Measurements from ENCODE around the gene SAP30L. TPM values are rescaled to one million over a fixed set of nuclear protein-coding genes. Genes with fewer than 3 reads are reported as not detected.

SAP30L gene
- total and polyA plus RNA-seq, 4 donors: 6.3 to 11.1 (median 8.6) TPM

GRCh38 chr5:154487541-154487940, 41.7 kb downstream of the SAP30L start:
- Histone ChIP-seq H3K4me1 (ENCODE audit: control insufficient read depth in 4 of 4, insufficient read depth in 4 of 4, low read length in 3 of 4) (peaks cover 0 to 13% (median 0%) of the 10 kb centered on the region in 4 donors), H3K9ac (ENCODE audit: low read depth in 1 of 2, low read length in 2 of 2) (no peak overlapping the region), H3K4me3 (ENCODE audit: low read depth in 1 of 3, low read length in 3 of 3) (no peak overlapping the region), H3K27ac (ENCODE audit: low read depth in 1 of 2, low read length in 2 of 2) (no peak overlapping the region), H3K9me3 (ENCODE audit: control insufficient read depth in 4 of 4, low read length in 3 of 4) (no peaks in the 10 kb centered on the region), H3K36me3 (ENCODE audit: control insufficient read depth in 4 of 4, insufficient read depth in 3 of 4, low read depth in 1 of 4, low read length in 3 of 4) (no peaks in the 10 kb centered on the region), H3K27me3 (ENCODE audit: control insufficient read depth in 4 of 4, insufficient read depth in 4 of 4, low read length in 3 of 4) (peaks cover 5 to 27% (median 16%) of the 10 kb centered on the region in 4 donors)
- no peak for DNase-seq (ENCODE audit: low spot score)
- WGBS: 33% methylated on average over 2 of the region's 2 CpGs
- TF ChIP-seq CTCF (IDR thresholded peaks at IDR 0.05; ENCODE audit: low read depth, low read length, missing input control): no peak
- TF ChIP-seq YY1 (IDR thresholded peaks at IDR 0.05): no peak
- TF ChIP-seq HNF4A (conservative IDR thresholded peaks at IDR 0.05): no peak
- no peak for TF ChIP-seq HNF4G (IDR thresholded peaks at IDR 0.05)
- no peak for TF ChIP-seq RAD21 (IDR thresholded peaks at IDR 0.05)
- no peak for TF ChIP-seq FOXA2 (IDR thresholded peaks at IDR 0.05)
- TF ChIP-seq FOXA1 (IDR thresholded peaks at IDR 0.05): no peak
- TF ChIP-seq EGR1 (IDR thresholded peaks at IDR 0.05; ENCODE audit: low read depth in 2 of 2): no peak
- no peak for TF ChIP-seq TAF1 (conservative IDR thresholded peaks at IDR 0.05)
- no peak for TF ChIP-seq NR2F2 (IDR thresholded peaks at IDR 0.05)
- TF ChIP-seq, protein P1, sequence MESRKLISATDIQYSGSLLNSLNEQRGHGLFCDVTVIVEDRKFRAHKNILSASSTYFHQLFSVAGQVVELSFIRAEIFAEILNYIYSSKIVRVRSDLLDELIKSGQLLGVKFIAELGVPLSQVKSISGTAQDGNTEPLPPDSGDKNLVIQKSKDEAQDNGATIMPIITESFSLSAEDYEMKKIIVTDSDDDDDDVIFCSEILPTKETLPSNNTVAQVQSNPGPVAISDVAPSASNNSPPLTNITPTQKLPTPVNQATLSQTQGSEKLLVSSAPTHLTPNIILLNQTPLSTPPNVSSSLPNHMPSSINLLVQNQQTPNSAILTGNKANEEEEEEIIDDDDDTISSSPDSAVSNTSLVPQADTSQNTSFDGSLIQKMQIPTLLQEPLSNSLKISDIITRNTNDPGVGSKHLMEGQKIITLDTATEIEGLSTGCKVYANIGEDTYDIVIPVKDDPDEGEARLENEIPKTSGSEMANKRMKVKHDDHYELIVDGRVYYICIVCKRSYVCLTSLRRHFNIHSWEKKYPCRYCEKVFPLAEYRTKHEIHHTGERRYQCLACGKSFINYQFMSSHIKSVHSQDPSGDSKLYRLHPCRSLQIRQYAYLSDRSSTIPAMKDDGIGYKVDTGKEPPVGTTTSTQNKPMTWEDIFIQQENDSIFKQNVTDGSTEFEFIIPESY (IDR thresholded peaks at IDR 0.05): no peak
- no peak for TF ChIP-seq ATF3 (IDR thresholded peaks at IDR 0.05)
- no peak for TF ChIP-seq GABPA (IDR thresholded peaks at IDR 0.05 in 1 of 2, conservative IDR thresholded peaks at IDR 0.05 in 1 of 2)
- no peak for TF ChIP-seq MAX (IDR thresholded peaks at IDR 0.05)
- TF ChIP-seq JUND (IDR thresholded peaks at IDR 0.05): no peak

DNA sequence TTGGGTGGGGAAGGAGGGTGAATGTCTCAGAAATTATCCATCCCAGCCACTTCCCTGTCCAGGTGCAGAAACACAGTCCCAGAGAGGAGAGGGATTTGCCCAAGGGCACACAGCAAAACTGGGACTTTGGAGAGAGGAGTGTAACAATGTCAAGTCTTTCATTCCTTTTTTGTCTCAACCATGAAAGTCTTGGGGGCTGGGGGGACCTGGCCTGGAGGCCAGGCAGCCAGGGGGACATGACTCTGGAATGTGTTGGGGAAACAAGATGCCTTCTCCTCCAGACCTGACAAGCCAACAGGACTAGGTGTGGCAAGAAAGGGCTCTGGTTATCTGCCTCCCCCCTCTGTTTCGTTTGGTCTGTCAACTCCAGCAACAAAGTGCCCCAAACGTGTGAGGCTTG, 46.1 kb downstream of the SAP30L start:
- Histone ChIP-seq H3K4me1 (ENCODE audit: control insufficient read depth in 4 of 4, insufficient read depth in 4 of 4, low read length in 3 of 4) (no peaks in the 10 kb centered on the region), H3K9ac (ENCODE audit: low read depth in 1 of 2, low read length in 2 of 2) (no peak overlapping the region), H3K27ac (ENCODE audit: low read depth in 1 of 2, low read length in 2 of 2) (no peak overlapping the region), H3K9me3 (ENCODE audit: control insufficient read depth in 4 of 4, low read length in 3 of 4) (peaks cover 0 to 2% (median 0%) of the 10 kb centered on the region in 4 donors), H3K36me3 (ENCODE audit: control insufficient read depth in 4 of 4, insufficient read depth in 3 of 4, low read depth in 1 of 4, low read length in 3 of 4) (no peaks in the 10 kb centered on the region), H3K4me3 (ENCODE audit: low read depth in 1 of 3, low read length in 3 of 3) (no peak overlapping the region), H3K27me3 (ENCODE audit: control insufficient read depth in 4 of 4, insufficient read depth in 4 of 4, low read length in 3 of 4) (peaks cover 3 to 13% (median 4%) of the 10 kb centered on the region in 4 donors)
- no peak for DNase-seq (ENCODE audit: low spot score)
- TF ChIP-seq FOXA2 (IDR thresholded peaks at IDR 0.05): no peak
- no peak for TF ChIP-seq EGR1 (IDR thresholded peaks at IDR 0.05; ENCODE audit: low read depth in 2 of 2)
- no peak for TF ChIP-seq TAF1 (conservative IDR thresholded peaks at IDR 0.05)
- TF ChIP-seq CTCF (IDR thresholded peaks at IDR 0.05; ENCODE audit: low read depth, low read length, missing input control): no peak
- TF ChIP-seq NR2F2 (IDR thresholded peaks at IDR 0.05): no peak
- no peak for TF ChIP-seq MAX (IDR thresholded peaks at IDR 0.05)
- TF ChIP-seq HNF4G (IDR thresholded peaks at IDR 0.05): no peak
- TF ChIP-seq RAD21 (IDR thresholded peaks at IDR 0.05): no peak
- TF ChIP-seq, protein P1 (IDR thresholded peaks at IDR 0.05): no peak
- TF ChIP-seq JUND (IDR thresholded peaks at IDR 0.05): no peak
- WGBS: 59% methylated on average over 2 of the region's 2 CpGs
